Lung (tissue), 12 donors: ENCODE data around the gene CEP192. TPM values are rescaled to one million over a fixed set of nuclear protein-coding genes. Genes with fewer than 3 reads are reported as not detected.

Source experiments
- ATAC-seq: fragments of 200-7000 bp; cut with Tn5 transposase; one replicate; pipeline ENCODE4 v1.9.1; 2020; ENCODE audit warnings: moderate number of reproducible peaks; ENCODE audit not compliant: insufficient read depth, low FRiP score
- DNase-seq, 3 donors: peaks; one replicate each; pipeline ENCODE4 v3.0.0-alpha.2; 2013 to 2017
- H3K27ac ChIP-seq, 2 donors: one replicate each; pipeline ENCODE4 v1.5.1; 2013; ENCODE audit warnings: mild to moderate bottlenecking in 2 of 2, moderate library complexity in 2 of 2, control low read depth in 1 of 2, inconsistent platforms in 1 of 2, low read depth in 1 of 2, low read length in 1 of 2
- H3K27me3 ChIP-seq, 3 donors: one replicate each; pipeline ENCODE4 v1.5.1; 2013; ENCODE audit warnings: low read length in 2 of 3; ENCODE audit not compliant: control insufficient read depth in 3 of 3, insufficient read depth in 3 of 3
- H3K36me3 ChIP-seq, 4 donors: one replicate each; pipeline ENCODE4 v1.5.1; 2013; ENCODE audit warnings: low read length in 4 of 4, mild to moderate bottlenecking in 1 of 4, moderate library complexity in 1 of 4; ENCODE audit not compliant: control insufficient read depth in 4 of 4, insufficient read depth in 4 of 4
- H3K4me1 ChIP-seq, 5 donors: one replicate each; pipeline ENCODE4 v1.5.1; 2013; ENCODE audit warnings: low read length in 5 of 5, mild to moderate bottlenecking in 2 of 5, moderate library complexity in 1 of 5; ENCODE audit not compliant: control insufficient read depth in 5 of 5, insufficient read depth in 5 of 5
- H3K4me3 ChIP-seq: one replicate; pipeline ENCODE4 v1.5.1; 2013; ENCODE audit warnings: mild to moderate bottlenecking, control low read depth, moderate library complexity
- H3K9ac ChIP-seq, 2 donors: one replicate each; pipeline ENCODE4 v1.5.1; 2013; ENCODE audit warnings: low read length in 2 of 2, control low read depth in 1 of 2; ENCODE audit not compliant: insufficient read depth in 1 of 2
- H3K9me3 ChIP-seq, 4 donors: one replicate each; pipeline ENCODE4 v1.5.1; 2013; ENCODE audit warnings: low read length in 3 of 4, mild to moderate bottlenecking in 1 of 4, moderate library complexity in 1 of 4; ENCODE audit not compliant: control insufficient read depth in 4 of 4, insufficient read depth in 3 of 4
- CTCF ChIP-seq: IDR thresholded peaks from 2 replicates; pipeline ENCODE4 v1.5.1; 2012; ENCODE audit warnings: mild to moderate bottlenecking; ENCODE audit errors: control extremely low read depth, extremely low read depth
- WGBS, 2 donors: extraction: QIAGEN DNeasy Blood & Tissue Kit; methylation state at CpG; one replicate each; pipeline ENCODE4 v1.1.7; 2013; 5-methylcytosine and 5-hydroxymethylcytosine counted together
- polyA plus RNA-seq, 2 donors: library from polyadenylated mRNA; stranded (reverse); fragments of 200-250 nt; gene quantifications; one replicate each; pipeline ENCODE4 v1.2.1, GENCODE V29; 2013
- total RNA-seq, 2 donors: library from RNA; depleted of rRNA in 1 of 2; stranded (reverse); fragments of >200 nt in 1 of 2; gene quantifications; one replicate each; pipeline ENCODE4 v1.2.1, GENCODE V29; 2014 to 2021
- donor health status: control.
- donor health status: control.
- donor health status: Bipolar disorder and iron deficiency.
- donor health status: healthy.
- donor health status: DM: yes; HTN: yes; CAD: no.

CEP192 gene
- total and polyA plus RNA-seq, 4 donors = 8.0 to 43.0 (median 16.6) TPM

GRCh38 chr18:12958478-12958877, 32.7 kb upstream of the CEP192 start:
- no peak overlapping the region for H3K27ac ChIP-seq
- no peak for TF ChIP-seq CTCF
- no peaks in the 10 kb centered on the region for H3K27me3 ChIP-seq
- ATAC-seq (no peak), DNase-seq (no peak)
- H3K36me3 ChIP-seq = peaks cover 8 to 18% (median 17%) of the 10 kb centered on the region in 4 donors
- peaks cover 0 to 7% (median 2%) of the 10 kb centered on the region in 5 donors for H3K4me1 ChIP-seq
- 98 to 99% methylated on average over 3 of the region's 3 CpGs for WGBS, 2 donors
- H3K9ac ChIP-seq = no peak overlapping the region
- H3K4me3 ChIP-seq = no peak overlapping the region
- no peaks in the 10 kb centered on the region for H3K9me3 ChIP-seq

GRCh38 chr18:12960395-12960794, 30.8 kb upstream of the CEP192 start:
- ATAC-seq = no peak
- H3K4me1 ChIP-seq = peaks cover 0 to 7% (median 2%) of the 10 kb centered on the region in 5 donors
- 82 to 95% methylated on average over 2 of the region's 2 CpGs for WGBS, 2 donors
- DNase-seq = peak in 1 of 3 donors; percentile 7
- H3K9me3 ChIP-seq = no peaks in the 10 kb centered on the region
- H3K4me3 ChIP-seq = no peak overlapping the region
- H3K27me3 ChIP-seq = no peaks in the 10 kb centered on the region
- H3K27ac ChIP-seq = no peak overlapping the region
- H3K36me3 ChIP-seq = peaks cover 11 to 22% (median 17%) of the 10 kb centered on the region in 4 donors
- H3K9ac ChIP-seq = no peak overlapping the region
- TF ChIP-seq CTCF = no peak

- DNase-seq (peak; percentile 76 to 87 (median 84)), ATAC-seq (no peak)
- Histone ChIP-seq H3K4me3 (no peak overlapping the region), H3K9me3 (no peaks in the 10 kb centered on the region), H3K27ac (no peak overlapping the region), H3K27me3 (no peaks in the 10 kb centered on the region), H3K36me3 (peaks cover 11 to 21% (median 16%) of the 10 kb centered on the region in 4 donors), H3K9ac (no peak overlapping the region), H3K4me1 (peaks cover 0 to 7% (median 2%) of the 10 kb centered on the region in 5 donors)
- WGBS, 2 donors = 72 to 76% methylated on average over 6 of the region's 6 CpGs
- no peak for TF ChIP-seq CTCF
These were observed 30.2 kb upstream of the CEP192 start for GRCh38 chr18:12960853-12961397.

- Histone ChIP-seq H3K4me3 (no peak overlapping the region), H3K4me1 (peaks cover 0 to 7% (median 2%) of the 10 kb centered on the region in 5 donors), H3K36me3 (peaks cover 14 to 21% (median 19%) of the 10 kb centered on the region in 4 donors), H3K27ac (no peak overlapping the region), H3K9me3 (no peaks in the 10 kb centered on the region), H3K27me3 (no peaks in the 10 kb centered on the region), H3K9ac (no peak overlapping the region)
- 95 to 100% methylated on average over 1 of the region's 1 CpG for WGBS, 2 donors
- TF ChIP-seq CTCF = no peak
- DNase-seq (no peak), ATAC-seq (no peak)
These were observed 28.1 kb upstream of the CEP192 start for GRCh38 chr18:12963069-12963468.
